SK-N-SH (cell line): Measurements from ENCODE around the gene HECTD4.

Experiments used
- CTCF ChIP-seq: fragments of 200-600 bp; sonication (generic); IDR thresholded peaks from 2 replicates; pipeline ENCODE4 v1.6.1; 2017; ENCODE audit warnings: antibody characterized with exemption, mild to moderate bottlenecking, moderate library complexity
- EP300 ChIP-seq, 2 experiments: IDR thresholded peaks; 2 replicates each; pipeline versions ENCODE4 v1.4.0 to v1.6.1; 2012; ENCODE audit warnings: borderline replicate concordance in 1 of 2, low read depth in 1 of 2, low read length in 1 of 2
- FOXJ3 ChIP-seq: sonication (generic); formaldehyde crosslinking; IDR thresholded peaks from 2 replicates; pipeline ENCODE4 v1.5.1; 2020; ENCODE audit warnings: mild to moderate bottlenecking, missing genetic modification reagents
- NFIC ChIP-seq: IDR thresholded peaks from 2 replicates; pipeline ENCODE4 v1.4.0; 2012; ENCODE audit warnings: borderline replicate concordance
- POLR2AphosphoS5 ChIP-seq: IDR thresholded peaks from 2 replicates; pipeline ENCODE4 v1.6.1; 2012; ENCODE audit warnings: low read depth, low read length
- RFX5 ChIP-seq: IDR thresholded peaks from 2 replicates; pipeline ENCODE4 v1.6.1; 2012; ENCODE audit warnings: mild to moderate bottlenecking, improper control_type of control experiment, low read length
- RXRA ChIP-seq: IDR thresholded peaks from 2 replicates; pipeline ENCODE4 v1.4.0; 2012; ENCODE audit warnings: low read depth, mild to moderate bottlenecking, borderline replicate concordance
- SMC3 ChIP-seq: IDR thresholded peaks from 2 replicates; pipeline ENCODE4 v1.6.1; 2012; ENCODE audit warnings: low read depth, low read length, improper control_type of control experiment
- TAF1 ChIP-seq: IDR thresholded peaks from 2 replicates; pipeline ENCODE4 v1.6.1; 2012; ENCODE audit warnings: low read depth, mild to moderate bottlenecking, low read length, moderate library complexity, borderline replicate concordance
- TF ChIP-seq, protein P1 (sequence below): fragments of 150-350 bp; IDR thresholded peaks from 2 replicates; pipeline ENCODE4 v1.6.1; 2017; ENCODE audit warnings: antibody characterized with exemption, low read length, low read depth, borderline replicate concordance

- no peak; a peak in 1 of 4 replicates for TF ChIP-seq EP300 (IDR thresholded peaks at IDR 0.05; ENCODE audit: borderline replicate concordance in 1 of 2, low read depth in 1 of 2, low read length in 1 of 2)
- TF ChIP-seq, protein P1, sequence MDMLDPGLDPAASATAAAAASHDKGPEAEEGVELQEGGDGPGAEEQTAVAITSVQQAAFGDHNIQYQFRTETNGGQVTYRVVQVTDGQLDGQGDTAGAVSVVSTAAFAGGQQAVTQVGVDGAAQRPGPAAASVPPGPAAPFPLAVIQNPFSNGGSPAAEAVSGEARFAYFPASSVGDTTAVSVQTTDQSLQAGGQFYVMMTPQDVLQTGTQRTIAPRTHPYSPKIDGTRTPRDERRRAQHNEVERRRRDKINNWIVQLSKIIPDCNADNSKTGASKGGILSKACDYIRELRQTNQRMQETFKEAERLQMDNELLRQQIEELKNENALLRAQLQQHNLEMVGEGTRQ = no peak
- TF ChIP-seq CTCF = no peak
- TF ChIP-seq RFX5 = no peak
- TF ChIP-seq TAF1 = peak; percentile 84
- TF ChIP-seq NFIC = no peak
- no peak for TF ChIP-seq SMC3
- TF ChIP-seq RXRA = peak; percentile 55; the same call in 1 of the 2 replicates
- no peak for TF ChIP-seq FOXJ3
- TF ChIP-seq POLR2AphosphoS5 = peak; percentile 94
These were observed at the start of gene HECTD4 for GRCh38 chr12:112381883-112382796.
